Activated B cell treated with CpG ODN at 0.5 μM for 24 hours (primary cell): Measurements from ENCODE around the gene ZACN. TPM values are rescaled to one million over a fixed set of nuclear protein-coding genes. Genes with fewer than 3 reads are reported as not detected.
"Not testable (repeated sequence)": the region's sequence is repeated elsewhere in the genome, so short reads cannot be mapped to it uniquely, and the experiment has no call there.

ENCODE experiments used
- ATAC-seq: fragments of 200-7000 bp; cut with Tn5 transposase; one replicate; pipeline ENCODE4 v1.10.0; 2021; ENCODE audit warnings: low read depth, mild to moderate bottlenecking, moderate library complexity
- CTCF ChIA-PET: fragments of 350-600 bp; sonication (Branson Sonifier 250); formaldehyde crosslinking; loops from one replicate; lab custom pipeline; 2021; ENCODE audit warnings: antibody characterized with exemption; lab: Charles Lee
- POLR2A ChIA-PET: fragments of 350-600 bp; sonication (Branson Sonifier 250); formaldehyde crosslinking; loops from one replicate; lab custom pipeline; 2021; ENCODE audit warnings: antibody characterized with exemption; lab: Charles Lee
- DNase-seq: peaks from one replicate; pipeline ENCODE4 v3.0.0; 2022
- H3K27ac Mint-ChIP-seq: one replicate; pipeline ENCODE4 v1.8.0; 2020; ENCODE audit warnings: mixed read lengths
- H3K27me3 Mint-ChIP-seq: one replicate; pipeline ENCODE4 v1.8.0; 2021; ENCODE audit warnings: mixed read lengths
- H3K36me3 Mint-ChIP-seq: one replicate; pipeline ENCODE4 v1.8.0; 2021; ENCODE audit warnings: low read depth, mixed read lengths
- H3K4me1 Mint-ChIP-seq: one replicate; pipeline ENCODE4 v1.8.0; 2021; ENCODE audit warnings: mixed read lengths
- H3K4me3 Mint-ChIP-seq: one replicate; pipeline ENCODE4 v1.8.0; 2020; ENCODE audit warnings: mild to moderate bottlenecking, mixed read lengths
- H3K9me3 Mint-ChIP-seq: one replicate; pipeline ENCODE4 v1.8.0; 2020; ENCODE audit warnings: mixed read lengths
- intact Hi-C: fragments of 100-400 bp; cut with micrococcal nuclease; formaldehyde crosslinking; loops from one replicate; pipeline ENCODE4 v1.15.1; 2024
- total RNA-seq: library from RNA; stranded (reverse); gene quantifications from 2 replicates; pipeline ENCODE4 v1.2.3, GENCODE V29; 2022
- TF ChIP-seq, protein P1 (sequence below): fragments of 200-600 bp; IDR thresholded peaks from one replicate; pipeline ENCODE4 v1.8.0; 2022; ENCODE audit warnings: antibody characterized with exemption, mild to moderate bottlenecking

The ZACN gene
- total RNA-seq, 1 donor from 2014 or later = 0.67 TPM

DNA sequence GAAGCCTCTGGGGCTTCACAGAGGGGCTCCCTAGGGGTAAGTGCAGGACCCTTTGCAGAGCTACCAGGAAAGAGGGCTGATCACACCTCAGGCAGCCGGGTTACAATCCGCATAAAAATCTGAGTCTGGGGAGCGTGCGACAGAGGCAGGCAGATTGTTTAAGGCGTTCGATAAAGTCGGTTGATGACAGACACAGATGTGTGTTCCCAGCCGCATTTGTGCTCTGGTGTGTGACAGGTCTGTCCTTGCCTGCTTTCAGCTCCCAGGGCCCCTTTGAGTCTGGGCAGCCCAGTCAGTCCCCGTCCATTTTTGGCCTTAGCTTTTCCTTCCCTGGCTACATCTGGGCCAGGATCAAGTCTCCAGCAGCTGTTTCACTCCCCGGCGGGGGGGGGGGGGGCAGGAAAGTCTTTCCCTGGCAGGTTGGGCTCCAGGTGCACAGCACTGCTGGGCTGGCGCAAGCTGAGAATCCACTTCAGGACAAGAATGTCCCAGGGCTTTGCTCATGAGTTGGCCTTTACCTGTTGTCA lies 1.3 kb upstream of the ZACN start:
- Mint-ChIP-seq H3K27me3 (peaks cover 36% of the 10 kb centered on the region), H3K4me3 (no peak overlapping the region)

DNA sequence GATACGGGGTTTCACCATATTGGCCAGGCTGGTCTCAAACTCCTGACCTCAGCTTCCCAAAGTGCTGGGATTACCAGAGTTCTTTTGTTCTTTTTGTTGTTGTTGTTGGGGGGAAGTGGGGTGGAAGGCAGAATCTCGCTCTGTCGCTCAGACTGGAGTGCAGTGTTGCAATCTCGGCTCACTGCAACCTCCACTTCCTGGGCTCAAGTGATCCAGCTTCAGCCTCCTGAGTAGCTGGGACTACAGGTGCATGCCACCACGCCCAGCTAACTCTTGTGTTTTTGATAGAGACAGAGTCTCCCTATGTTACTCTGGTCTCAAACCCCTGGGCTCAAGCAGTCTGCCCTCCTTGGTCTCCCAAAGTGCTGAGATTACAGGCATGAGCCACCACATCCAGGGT lies 612 bp upstream of the ZACN start:
- intact Hi-C loops, H3K9me3 Mint-ChIP-seq, H3K27ac Mint-ChIP-seq, DNase-seq, CTCF ChIA-PET, H3K4me3 Mint-ChIP-seq, ATAC-seq: not testable (repeated sequence)
- peaks cover 42% of the 10 kb centered on the region for H3K4me1 Mint-ChIP-seq
- H3K27me3 Mint-ChIP-seq = peaks cover 36% of the 10 kb centered on the region
- H3K36me3 Mint-ChIP-seq = peaks cover 11% of the 10 kb centered on the region
- POLR2A ChIA-PET = interaction anchor here (0.6 to 0.9 kb wide), 2 partner anchors 10 to 25 kb away, joined by 4 to 8 read pairs; no protein-coding TSS in a partner anchor

More for the DNA sequence above, 1.3 kb upstream of the ZACN start:
- no peak overlapping the region for H3K27ac Mint-ChIP-seq
- intact Hi-C loops = no loop called here
- no peaks in the 10 kb centered on the region for H3K9me3 Mint-ChIP-seq
- DNase-seq = no peak
- ChIA-PET POLR2A (interaction anchor here (0.6 to 0.9 kb wide), 3 partner anchors 9 to 81 kb away, joined by 6 to 8 read pairs (median 6); no protein-coding TSS in a partner anchor), CTCF (no interaction called here)
- TF ChIP-seq, protein P1, sequence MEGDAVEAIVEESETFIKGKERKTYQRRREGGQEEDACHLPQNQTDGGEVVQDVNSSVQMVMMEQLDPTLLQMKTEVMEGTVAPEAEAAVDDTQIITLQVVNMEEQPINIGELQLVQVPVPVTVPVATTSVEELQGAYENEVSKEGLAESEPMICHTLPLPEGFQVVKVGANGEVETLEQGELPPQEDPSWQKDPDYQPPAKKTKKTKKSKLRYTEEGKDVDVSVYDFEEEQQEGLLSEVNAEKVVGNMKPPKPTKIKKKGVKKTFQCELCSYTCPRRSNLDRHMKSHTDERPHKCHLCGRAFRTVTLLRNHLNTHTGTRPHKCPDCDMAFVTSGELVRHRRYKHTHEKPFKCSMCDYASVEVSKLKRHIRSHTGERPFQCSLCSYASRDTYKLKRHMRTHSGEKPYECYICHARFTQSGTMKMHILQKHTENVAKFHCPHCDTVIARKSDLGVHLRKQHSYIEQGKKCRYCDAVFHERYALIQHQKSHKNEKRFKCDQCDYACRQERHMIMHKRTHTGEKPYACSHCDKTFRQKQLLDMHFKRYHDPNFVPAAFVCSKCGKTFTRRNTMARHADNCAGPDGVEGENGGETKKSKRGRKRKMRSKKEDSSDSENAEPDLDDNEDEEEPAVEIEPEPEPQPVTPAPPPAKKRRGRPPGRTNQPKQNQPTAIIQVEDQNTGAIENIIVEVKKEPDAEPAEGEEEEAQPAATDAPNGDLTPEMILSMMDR = no peak
- H3K4me1 Mint-ChIP-seq = peaks cover 44% of the 10 kb centered on the region
- H3K36me3 Mint-ChIP-seq = peaks cover 5% of the 10 kb centered on the region
- no peak for ATAC-seq

DNA sequence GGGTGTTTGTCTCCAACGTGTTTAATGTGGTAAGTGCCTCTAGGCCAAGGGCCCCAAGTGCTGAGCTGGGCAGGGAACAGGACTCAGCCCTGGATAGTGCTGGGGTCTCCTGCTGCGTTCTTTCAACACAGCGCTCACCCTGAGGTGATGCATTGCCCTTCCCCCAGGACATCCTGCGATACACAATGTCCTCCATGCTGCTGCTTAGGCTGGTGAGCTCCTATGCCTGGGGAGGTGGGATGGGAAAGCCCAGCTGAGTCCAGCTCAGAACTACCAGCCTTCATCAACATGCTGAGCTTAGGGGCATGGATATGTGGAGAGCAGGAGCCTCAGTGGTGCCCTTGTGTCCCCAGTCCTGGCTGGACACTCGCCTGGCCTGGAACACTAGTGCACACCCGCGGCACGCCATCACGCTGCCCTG lies 563 bp downstream of the ZACN start:
- POLR2A ChIA-PET = interaction anchor here (0.7 kb wide), 1 partner anchor 24 kb away, joined by 3 read pairs; the partner anchor contains the start of gene EXOC7
- intact Hi-C loops = no loop called here
- DNase-seq = no peak
- TF ChIP-seq, protein P1 = no peak
- no peak for ATAC-seq
- Mint-ChIP-seq H3K4me1 (peaks cover 40% of the 10 kb centered on the region), H3K36me3 (peaks cover 22% of the 10 kb centered on the region), H3K9me3 (no peaks in the 10 kb centered on the region), H3K27me3 (peaks cover 30% of the 10 kb centered on the region), H3K4me3 (no peak overlapping the region), H3K27ac (no peak overlapping the region)
- CTCF ChIA-PET = no interaction called here

DNA sequence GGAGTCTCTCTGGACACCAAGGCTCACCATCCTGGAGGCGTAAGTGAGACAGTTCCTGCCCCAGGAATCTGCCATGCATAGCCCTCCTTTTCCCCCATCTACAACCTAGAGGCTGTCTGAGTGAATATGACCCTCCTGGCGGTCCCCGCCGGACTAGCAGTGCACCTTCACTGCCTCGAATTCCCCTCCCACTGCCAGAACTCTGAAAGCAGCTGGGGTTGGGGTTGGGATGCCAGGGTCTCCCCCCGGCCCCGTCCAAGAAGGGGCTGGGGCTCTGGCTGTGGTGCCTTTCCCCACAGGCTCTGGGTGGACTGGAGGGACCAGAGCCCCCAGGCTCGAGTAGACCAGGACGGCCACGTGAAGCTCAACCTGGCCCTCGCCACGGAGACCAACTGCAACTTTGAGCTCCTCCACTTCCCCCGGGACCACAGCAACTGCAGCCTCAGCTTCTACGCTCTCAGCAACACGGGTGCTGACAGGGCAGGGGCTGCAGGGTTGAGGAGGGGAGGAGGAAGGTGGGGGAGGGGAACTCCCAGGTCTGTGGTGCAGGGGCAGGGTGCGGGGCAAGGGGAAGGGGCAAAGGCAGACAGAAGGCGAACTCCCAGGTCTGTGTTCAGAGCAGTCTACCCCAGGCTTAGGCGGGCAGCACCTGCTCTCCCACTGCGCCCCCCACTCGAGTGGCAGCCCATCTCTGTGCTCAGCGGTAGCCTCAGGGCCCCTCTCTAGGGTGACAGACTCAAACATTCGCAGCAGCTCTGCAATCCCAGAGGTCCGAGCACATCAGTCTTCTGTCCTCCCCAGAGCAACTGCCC lies 1.2 kb downstream of the ZACN start:
- H3K9me3 Mint-ChIP-seq = no peaks in the 10 kb centered on the region
- POLR2A ChIA-PET = interaction anchor here (0.6 to 0.7 kb wide), 2 partner anchors 23 to 99 kb away, joined by 3 to 5 read pairs; partner anchors contain the start of gene EXOC7
- TF ChIP-seq, protein P1 = no peak
- CTCF ChIA-PET = no interaction called here
- DNase-seq (no peak), ATAC-seq (peak; percentile 25)
- peaks cover 26% of the 10 kb centered on the region for H3K27me3 Mint-ChIP-seq
- intact Hi-C loops = no loop called here
- H3K27ac Mint-ChIP-seq = no peak overlapping the region
- H3K36me3 Mint-ChIP-seq = peaks cover 28% of the 10 kb centered on the region
- peaks cover 35% of the 10 kb centered on the region for H3K4me1 Mint-ChIP-seq
- no peak overlapping the region for H3K4me3 Mint-ChIP-seq

DNA sequence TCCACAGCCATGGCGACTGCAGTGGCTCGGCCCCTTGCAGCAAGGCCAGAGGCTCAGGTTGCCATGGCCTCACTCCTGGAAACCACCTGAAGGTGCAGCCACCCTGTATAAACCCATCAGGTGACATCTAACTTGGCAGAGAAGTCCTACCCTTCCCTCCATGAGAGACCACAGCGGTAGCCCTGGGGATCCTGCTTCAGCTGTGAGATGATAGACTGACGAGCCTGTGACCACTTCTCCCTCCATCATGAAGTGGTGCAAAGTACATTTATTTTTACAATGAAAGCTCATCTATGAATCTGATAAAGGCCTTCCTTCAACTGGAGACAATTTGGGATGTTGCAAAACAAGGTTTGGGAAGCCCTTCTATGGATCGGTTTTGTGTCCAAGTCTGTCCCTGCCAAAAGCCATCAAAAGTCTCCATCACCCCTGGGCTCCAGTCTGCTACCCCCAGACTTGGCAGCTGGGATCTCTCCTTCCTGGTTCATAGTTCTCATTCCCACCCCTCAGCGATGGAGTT lies 1.8 kb downstream of the ZACN start:
- intact Hi-C loops = no loop called here
- ChIA-PET CTCF (no interaction called here), POLR2A (interaction anchor here (0.6 kb wide), 1 partner anchor 83 kb away, joined by 5 read pairs; no protein-coding TSS in a partner anchor)
- H3K4me1 Mint-ChIP-seq = peaks cover 30% of the 10 kb centered on the region
- no peaks in the 10 kb centered on the region for H3K9me3 Mint-ChIP-seq
- DNase-seq (no peak), ATAC-seq (no peak)
- H3K27me3 Mint-ChIP-seq = peaks cover 19% of the 10 kb centered on the region
- peaks cover 35% of the 10 kb centered on the region for H3K36me3 Mint-ChIP-seq
- no peak overlapping the region for H3K27ac Mint-ChIP-seq
- no peak overlapping the region for H3K4me3 Mint-ChIP-seq
- TF ChIP-seq, protein P1 = no peak
